ENCODE measurements around the gene CYBC1. TPM values are rescaled to one million over a fixed set of nuclear protein-coding genes. Genes with fewer than 3 reads are reported as not detected.

Gene CYBC1
- total and polyA plus RNA-seq, 3 experiments from 2014 or later: 175 to 189 (median 184) TPM

DNA sequence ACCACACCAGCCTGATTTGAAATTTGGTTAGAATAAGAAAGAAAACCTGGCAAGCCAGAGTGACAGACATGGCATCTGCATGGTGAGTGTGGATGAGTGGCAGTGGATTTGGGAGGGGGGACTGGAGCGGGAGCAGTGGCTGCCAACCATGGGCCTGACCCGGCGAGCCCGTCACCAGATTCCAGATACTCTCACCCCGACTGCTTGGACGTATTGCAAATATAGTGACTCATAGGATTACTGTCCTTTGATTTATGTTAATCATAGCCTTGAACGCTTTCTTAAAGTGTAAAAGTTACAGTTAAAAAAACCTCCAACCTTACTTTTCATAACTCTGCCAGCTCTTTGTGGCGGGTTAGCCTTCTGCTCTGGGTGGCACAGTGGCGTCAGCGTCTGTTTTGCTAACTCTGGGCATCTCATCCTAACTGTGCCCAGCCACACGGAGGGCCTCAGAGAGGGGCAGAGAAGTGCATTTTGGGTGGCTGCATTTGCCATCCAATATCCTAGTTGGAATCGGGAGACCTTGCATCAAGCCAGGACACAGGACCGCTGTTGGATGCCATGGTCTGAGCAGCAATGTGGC, 42.2 kb upstream of the CYBC1 start:
- ChIA-PET CTCF (interaction anchor here (1.9 kb wide), 1 partner anchor 12 kb away, joined by 4 read pairs; no protein-coding TSS in a partner anchor), POLR2A (no interaction called here)

DNA sequence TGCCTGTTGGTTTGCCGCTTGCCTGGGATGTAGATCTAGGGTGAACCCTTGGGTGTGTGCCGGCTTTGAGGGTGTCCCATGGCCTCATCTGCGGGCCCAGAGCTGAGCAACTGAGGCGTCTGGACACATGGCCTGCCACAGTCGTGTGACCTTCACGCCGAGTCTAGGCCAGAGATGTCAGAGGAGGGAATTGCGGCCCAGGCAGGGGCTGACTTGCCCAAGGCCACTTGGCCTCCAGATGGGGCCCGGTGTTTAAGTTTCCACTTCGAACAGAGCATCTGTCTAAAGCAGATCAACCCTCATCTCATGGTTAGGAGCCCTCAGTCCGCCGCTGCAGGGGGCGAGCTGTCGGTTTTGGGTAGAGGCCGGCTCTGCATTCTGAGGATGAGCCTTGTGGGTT, 41.0 kb upstream of the CYBC1 start:
- Mint-ChIP-seq H3K9me3 (no peaks in the 10 kb centered on the region), H3K36me3 (peaks cover 0 to 23% (median 1%) of the 10 kb centered on the region in 3 donors), H3K27ac (peak overlapping the region in 5 of 8 donors; percentile 47 to 99 (median 81)), H3K27me3 (peaks cover 0 to 8% of the 10 kb centered on the region in 2 donors), H3K4me1 (peaks cover 18 to 33% (median 24%) of the 10 kb centered on the region in 3 donors), H3K4me3 (peak overlapping the region in 1 of 7 donors; percentile 37)
- no peak overlapping the region for H3K4me3 ChIP-seq (ENCODE audit: low read length)
- ChIA-PET POLR2A (no interaction called here), CTCF (no interaction called here)
- H3K36me3 ChIP-seq (ENCODE audit: insufficient read depth, low read length): no peaks in the 10 kb centered on the region
- no peaks in the 10 kb centered on the region for H3K27me3 ChIP-seq (ENCODE audit: insufficient read depth, low read length, poor library complexity, severe bottlenecking)
- no peak overlapping the region for H3K27ac ChIP-seq (ENCODE audit: low read depth, low read length)
- no peak for DNase-seq
- peaks cover 11% of the 10 kb centered on the region for H3K4me1 ChIP-seq (ENCODE audit: insufficient read depth, low read length)
- no peaks in the 10 kb centered on the region for H3K9me3 ChIP-seq (ENCODE audit: low read length)

More for the DNA sequence above, 42.2 kb upstream of the CYBC1 start:
- Mint-ChIP-seq H3K4me3 (peak overlapping the region in 1 of 7 donors; percentile 45), H3K27me3 (peaks cover 0 to 8% of the 10 kb centered on the region in 2 donors), H3K4me1 (peaks cover 14 to 28% (median 18%) of the 10 kb centered on the region in 3 donors), H3K9me3 (no peaks in the 10 kb centered on the region), H3K27ac (peak overlapping the region in 2 of 8 donors; percentile 37 to 99), H3K36me3 (peaks cover 0 to 18% (median 1%) of the 10 kb centered on the region in 3 donors)
- Histone ChIP-seq H3K36me3 (ENCODE audit: insufficient read depth, low read length) (no peaks in the 10 kb centered on the region), H3K4me3 (ENCODE audit: low read length) (no peak overlapping the region), H3K4me1 (ENCODE audit: insufficient read depth, low read length) (peaks cover 7% of the 10 kb centered on the region), H3K9me3 (ENCODE audit: low read length) (no peaks in the 10 kb centered on the region), H3K27ac (ENCODE audit: low read depth, low read length) (no peak overlapping the region), H3K27me3 (ENCODE audit: insufficient read depth, low read length, poor library complexity, severe bottlenecking) (no peaks in the 10 kb centered on the region)
- no peak for DNase-seq

DNA sequence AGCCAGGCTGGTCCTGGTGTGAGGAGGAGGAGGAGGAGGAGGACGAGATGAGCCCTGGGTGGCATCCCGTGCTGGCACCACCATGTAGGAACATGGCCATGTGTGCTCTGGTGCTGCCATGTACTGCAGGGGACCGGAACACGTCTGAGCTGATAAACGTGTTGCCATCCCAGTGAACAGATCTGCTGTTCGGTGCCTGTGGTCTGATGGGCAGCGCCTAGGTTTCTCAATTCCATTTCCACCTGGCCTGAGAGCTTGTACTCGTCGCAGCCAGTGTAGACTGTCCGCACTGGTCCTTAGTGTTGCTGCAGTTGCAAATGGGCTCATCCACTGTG, 40.6 kb upstream of the CYBC1 start:
- H3K4me1 ChIP-seq (ENCODE audit: insufficient read depth, low read length): peaks cover 11% of the 10 kb centered on the region
- H3K27ac ChIP-seq (ENCODE audit: low read depth, low read length): no peak overlapping the region
- DNase-seq: no peak
- Mint-ChIP-seq H3K27me3 (peaks cover 0 to 8% of the 10 kb centered on the region in 2 donors), H3K4me3 (no peak overlapping the region), H3K4me1 (peaks cover 22 to 33% (median 28%) of the 10 kb centered on the region in 3 donors), H3K27ac (peak overlapping the region in 3 of 8 donors; percentile 73 to 85 (median 81)), H3K36me3 (peaks cover 0 to 27% (median 4%) of the 10 kb centered on the region in 3 donors), H3K9me3 (no peaks in the 10 kb centered on the region)
- POLR2A ChIA-PET: no interaction called here
- H3K36me3 ChIP-seq (ENCODE audit: insufficient read depth, low read length): no peaks in the 10 kb centered on the region
- no peak overlapping the region for H3K4me3 ChIP-seq (ENCODE audit: low read length)
- no peaks in the 10 kb centered on the region for H3K27me3 ChIP-seq (ENCODE audit: insufficient read depth, low read length, poor library complexity, severe bottlenecking)
- CTCF ChIA-PET: no interaction called here
- H3K9me3 ChIP-seq (ENCODE audit: low read length): no peaks in the 10 kb centered on the region

DNA sequence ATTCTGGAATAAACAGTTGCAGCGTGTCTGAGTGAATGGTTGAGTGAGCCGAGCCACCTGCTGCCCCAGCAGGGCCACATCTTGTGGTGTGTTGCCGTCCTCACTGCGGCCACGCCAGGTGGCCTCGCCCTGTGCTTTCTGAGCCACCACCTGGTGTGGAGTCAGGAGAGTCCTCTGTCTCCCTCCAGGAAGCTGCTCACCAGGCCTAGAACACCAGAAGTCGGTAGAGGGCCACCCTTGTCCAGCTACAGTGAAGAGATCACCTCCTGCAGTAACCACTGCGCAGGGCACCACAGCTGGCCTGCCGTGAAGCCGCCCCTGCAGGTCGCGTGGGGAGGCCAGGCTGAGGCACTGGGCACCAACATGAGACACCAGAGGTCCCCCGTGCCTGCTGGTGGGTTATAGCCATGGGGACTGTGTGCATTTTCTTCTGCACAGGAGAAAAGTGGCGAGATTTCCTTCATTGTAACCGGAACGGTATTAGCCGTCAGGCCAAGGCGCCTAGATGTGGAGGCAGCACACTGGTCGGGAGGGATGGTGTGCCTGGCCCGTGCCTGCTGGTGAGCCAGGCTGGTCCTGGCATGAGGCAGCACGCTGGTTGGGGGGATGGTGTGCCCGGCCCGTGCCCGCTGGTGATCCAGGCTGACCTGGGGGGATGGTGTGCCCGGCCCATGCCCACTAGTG, 40.1 kb upstream of the CYBC1 start:
- no peak overlapping the region for H3K27ac ChIP-seq (ENCODE audit: low read depth, low read length)
- H3K27ac Mint-ChIP-seq: peak overlapping the region in 1 of 8 donors; percentile 43
- CTCF ChIA-PET: no interaction called here

DNA sequence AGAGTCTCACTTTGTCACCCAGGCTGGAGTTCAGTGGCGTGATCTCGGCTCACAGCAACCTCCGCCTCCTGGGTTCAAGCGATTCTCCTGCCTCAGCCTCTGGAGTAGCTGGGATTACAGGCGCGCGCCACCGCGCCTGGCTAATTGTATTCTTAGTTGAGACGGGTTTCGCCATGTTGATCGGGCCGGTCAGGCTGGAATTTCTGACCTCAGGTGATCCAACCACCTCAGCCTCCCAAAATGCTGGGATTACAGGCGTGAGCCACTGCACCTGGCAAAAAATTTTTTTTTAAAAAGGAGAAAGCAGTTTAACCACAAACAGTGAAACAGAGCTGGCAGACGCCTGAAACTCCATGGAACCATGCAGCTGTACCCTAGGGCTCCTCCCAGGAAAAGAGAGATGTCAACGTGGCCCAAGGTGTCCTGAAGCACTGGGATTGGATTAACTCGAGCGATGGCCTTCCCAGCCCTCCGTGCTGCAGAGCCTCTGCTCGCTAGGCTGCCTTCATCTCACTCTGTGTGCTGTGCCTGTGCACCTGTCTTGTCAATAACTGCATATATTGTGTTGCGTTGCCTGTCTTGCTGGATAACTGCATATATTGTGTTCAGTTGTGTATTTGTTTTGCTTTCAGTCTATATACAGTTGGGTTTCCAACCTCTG, 39.4 kb upstream of the CYBC1 start:
- Mint-ChIP-seq H3K36me3 (peaks cover 0 to 39% (median 7%) of the 10 kb centered on the region in 3 donors), H3K27ac (peak overlapping the region in 1 of 8 donors; percentile 61), H3K4me3 (no peak overlapping the region), H3K27me3 (peaks cover 0 to 8% of the 10 kb centered on the region in 2 donors), H3K9me3 (no peaks in the 10 kb centered on the region), H3K4me1 (peaks cover 28 to 39% (median 36%) of the 10 kb centered on the region in 3 donors)
- H3K9me3 ChIP-seq (ENCODE audit: low read length): no peaks in the 10 kb centered on the region
- CTCF ChIA-PET: no interaction called here
- H3K4me3 ChIP-seq (ENCODE audit: low read length): no peak overlapping the region
- no peak overlapping the region for H3K27ac ChIP-seq (ENCODE audit: low read depth, low read length)
- H3K27me3 ChIP-seq (ENCODE audit: insufficient read depth, low read length, poor library complexity, severe bottlenecking): no peaks in the 10 kb centered on the region
- H3K36me3 ChIP-seq (ENCODE audit: insufficient read depth, low read length): peaks cover 5% of the 10 kb centered on the region
- no peak for DNase-seq
- POLR2A ChIA-PET: no interaction called here
- H3K4me1 ChIP-seq (ENCODE audit: insufficient read depth, low read length): peaks cover 10% of the 10 kb centered on the region

More for the DNA sequence above, 40.1 kb upstream of the CYBC1 start:
- DNase-seq: no peak
- H3K36me3 Mint-ChIP-seq: peaks cover 0 to 32% (median 6%) of the 10 kb centered on the region in 3 donors
- peaks cover 27 to 33% (median 33%) of the 10 kb centered on the region in 3 donors for H3K4me1 Mint-ChIP-seq
- Histone ChIP-seq H3K36me3 (ENCODE audit: insufficient read depth, low read length) (peaks cover 1% of the 10 kb centered on the region), H3K9me3 (ENCODE audit: low read length) (no peaks in the 10 kb centered on the region), H3K27me3 (ENCODE audit: insufficient read depth, low read length, poor library complexity, severe bottlenecking) (no peaks in the 10 kb centered on the region), H3K4me3 (ENCODE audit: low read length) (no peak overlapping the region), H3K4me1 (ENCODE audit: insufficient read depth, low read length) (peaks cover 10% of the 10 kb centered on the region)
- H3K27me3 Mint-ChIP-seq: peaks cover 0 to 8% of the 10 kb centered on the region in 2 donors
- H3K4me3 Mint-ChIP-seq: no peak overlapping the region
- no peaks in the 10 kb centered on the region for H3K9me3 Mint-ChIP-seq
- POLR2A ChIA-PET: no interaction called here

DNA sequence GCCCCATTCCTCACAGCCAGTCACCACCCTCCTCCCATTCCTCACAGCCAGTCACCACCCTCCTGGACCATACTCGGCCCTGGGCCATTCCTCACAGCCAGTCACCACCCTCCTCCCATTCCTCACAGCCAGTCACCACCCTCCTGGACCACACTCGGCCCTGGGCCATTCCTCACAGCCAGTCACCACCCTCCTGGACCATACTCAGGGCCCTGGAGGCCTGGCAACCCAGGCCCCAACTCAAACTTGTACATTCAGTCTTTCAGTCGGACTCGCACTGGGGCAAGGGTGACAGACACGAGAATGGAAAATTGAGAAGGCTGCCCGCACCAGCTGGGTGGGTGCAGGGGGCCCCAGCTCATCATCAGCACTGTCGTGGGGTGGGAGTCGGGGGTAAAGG, 38.6 kb upstream of the CYBC1 start:
- H3K4me3 ChIP-seq (ENCODE audit: low read length): no peak overlapping the region
- H3K9me3 ChIP-seq (ENCODE audit: low read length): no peaks in the 10 kb centered on the region
- peaks cover 5% of the 10 kb centered on the region for H3K36me3 ChIP-seq (ENCODE audit: insufficient read depth, low read length)
- POLR2A ChIA-PET: no interaction called here
- Mint-ChIP-seq H3K4me1 (peaks cover 20 to 31% (median 30%) of the 10 kb centered on the region in 3 donors), H3K9me3 (no peaks in the 10 kb centered on the region), H3K4me3 (no peak overlapping the region), H3K27ac (peak overlapping the region in 2 of 8 donors; percentile 48 to 63), H3K36me3 (peaks cover 0 to 47% (median 10%) of the 10 kb centered on the region in 3 donors), H3K27me3 (no peaks in the 10 kb centered on the region)
- no peaks in the 10 kb centered on the region for H3K27me3 ChIP-seq (ENCODE audit: insufficient read depth, low read length, poor library complexity, severe bottlenecking)
- H3K4me1 ChIP-seq (ENCODE audit: insufficient read depth, low read length): peaks cover 10% of the 10 kb centered on the region
- no peak for DNase-seq
- H3K27ac ChIP-seq (ENCODE audit: low read depth, low read length): no peak overlapping the region
- CTCF ChIA-PET: no interaction called here

DNA sequence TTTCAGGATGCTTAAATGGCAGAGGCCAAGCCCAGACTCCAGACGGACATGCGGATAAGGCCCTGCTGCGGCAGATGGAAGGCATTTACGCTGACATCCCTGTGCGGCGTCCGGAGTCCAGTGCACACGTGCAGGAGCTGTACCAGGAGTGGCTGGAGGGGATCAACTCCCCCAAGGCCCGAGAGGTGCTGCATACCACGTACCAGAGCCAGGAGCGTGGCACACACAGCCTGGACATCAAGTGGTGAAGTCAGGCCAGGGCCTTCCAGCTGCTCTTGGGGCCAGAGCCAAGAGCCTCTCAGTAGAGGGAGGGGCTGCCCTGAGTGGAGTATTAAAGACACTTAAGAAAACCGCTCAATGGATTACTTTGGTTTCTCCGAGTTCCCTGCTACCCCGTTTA, 37.4 kb upstream of the CYBC1 start:
- no peak for DNase-seq
- ChIA-PET CTCF (interaction anchor here (0.7 to 0.9 kb wide), 2 partner anchors 66 to 253 kb away, joined by 3 read pairs; no protein-coding TSS in a partner anchor), POLR2A (no interaction called here)
- peaks cover 17 to 27% (median 25%) of the 10 kb centered on the region in 3 donors for H3K4me1 Mint-ChIP-seq
- H3K27me3 Mint-ChIP-seq: no peaks in the 10 kb centered on the region
- no peaks in the 10 kb centered on the region for H3K27me3 ChIP-seq (ENCODE audit: insufficient read depth, low read length, poor library complexity, severe bottlenecking)
- no peaks in the 10 kb centered on the region for H3K9me3 Mint-ChIP-seq
- H3K27ac ChIP-seq (ENCODE audit: low read depth, low read length): no peak overlapping the region
- peaks cover 5% of the 10 kb centered on the region for H3K36me3 ChIP-seq (ENCODE audit: insufficient read depth, low read length)
- H3K9me3 ChIP-seq (ENCODE audit: low read length): no peaks in the 10 kb centered on the region
- peak overlapping the region in 2 of 8 donors; percentile 23 to 79 for H3K27ac Mint-ChIP-seq
- peaks cover 10% of the 10 kb centered on the region for H3K4me1 ChIP-seq (ENCODE audit: insufficient read depth, low read length)
- H3K36me3 Mint-ChIP-seq: peaks cover 0 to 59% (median 12%) of the 10 kb centered on the region in 3 donors
- no peak overlapping the region for H3K4me3 ChIP-seq (ENCODE audit: low read length)
- H3K4me3 Mint-ChIP-seq: no peak overlapping the region

Data from CD8-positive, alpha-beta memory T cell (primary cell).